Keratinocyte (primary cell): ENCODE results near the gene IFT122. TPM values are rescaled to one million over a fixed set of nuclear protein-coding genes. Genes with fewer than 3 reads are reported as not detected.

ENCODE experiments used
- DNase-seq: peaks from one replicate; pipeline ENCODE4 v3.0.0-alpha.2; 2011; ENCODE audit warnings: low read depth, missing footprints, low spot score
- FAIRE-seq: peaks from 2 replicates; lab custom pipeline; 2011; peaks lifted over from hg19 to GRCh38; lab: Jason Lieb, UNC
- H2AFZ ChIP-seq: 2 replicates; pipeline ENCODE4 v1.6.0; 2012; ENCODE audit warnings: low read length, control low read depth, inconsistent platforms; ENCODE audit not compliant: control insufficient read depth
- H3K27ac ChIP-seq: 2 replicates; pipeline ENCODE4 v1.5.1; 2011; ENCODE audit warnings: low read length; ENCODE audit not compliant: control insufficient read depth, insufficient read depth
- H3K27me3 ChIP-seq: 3 replicates; pipeline ENCODE4 v1.6.0; 2011; ENCODE audit warnings: low read length; ENCODE audit not compliant: control insufficient read depth, insufficient read depth; ENCODE audit errors: extremely low read depth
- H3K36me3 ChIP-seq, 2 experiments: 2 replicates in 1 of 2; 3 replicates in 1 of 2; pipeline ENCODE4 v1.5.1; 2011; ENCODE audit warnings: low read length in 2 of 2, mild to moderate bottlenecking in 1 of 2; ENCODE audit not compliant: control insufficient read depth in 2 of 2, insufficient read depth in 2 of 2; ENCODE audit errors: extremely low read depth in 1 of 2
- H3K4me1 ChIP-seq: 3 replicates; pipeline ENCODE4 v1.5.1; 2011; ENCODE audit warnings: low read length; ENCODE audit not compliant: control insufficient read depth, insufficient read depth; ENCODE audit errors: extremely low read depth
- H3K4me2 ChIP-seq: 3 replicates; pipeline ENCODE4 v1.6.0; 2011; ENCODE audit warnings: low read depth, low read length; ENCODE audit not compliant: control insufficient read depth, insufficient read depth; ENCODE audit errors: extremely low read depth
- H3K4me3 ChIP-seq, 3 experiments: fragments of 200-600 bp in 1 of 3; sonication (generic) in 1 of 3; 2 replicates in 2 of 3; 3 replicates in 1 of 3; pipeline ENCODE4 v1.5.1; 2011 to 2016; ENCODE audit warnings: low read length in 3 of 3, mild to moderate bottlenecking in 3 of 3, control low read depth in 2 of 3, inconsistent platforms in 1 of 3, low read depth in 1 of 3, mixed read lengths in 1 of 3, mixed run types in 1 of 3, moderate library complexity in 1 of 3; ENCODE audit not compliant: control insufficient read depth in 2 of 3, insufficient read depth in 2 of 3; ENCODE audit errors: extremely low read depth in 1 of 3
- H3K79me2 ChIP-seq: 2 replicates; pipeline ENCODE4 v1.6.0; 2012; ENCODE audit warnings: low read length; ENCODE audit not compliant: control insufficient read depth, insufficient read depth
- H3K9ac ChIP-seq: 3 replicates; pipeline ENCODE4 v1.6.0; 2011; ENCODE audit warnings: low read length; ENCODE audit not compliant: control insufficient read depth, insufficient read depth; ENCODE audit errors: extremely low read depth
- H3K9me1 ChIP-seq: 3 replicates; pipeline ENCODE4 v1.6.0; 2011; ENCODE audit warnings: low read length; ENCODE audit not compliant: control insufficient read depth, insufficient read depth; ENCODE audit errors: extremely low read depth
- H3K9me3 ChIP-seq: 2 replicates; pipeline ENCODE4 v1.5.1; 2012; ENCODE audit warnings: low read depth, low read length; ENCODE audit not compliant: control insufficient read depth
- H4K20me1 ChIP-seq: 3 replicates; pipeline ENCODE4 v1.6.0; 2011; ENCODE audit warnings: low read length; ENCODE audit not compliant: control insufficient read depth, insufficient read depth; ENCODE audit errors: extremely low read depth
- EZH2 ChIP-seq: IDR thresholded peaks from one replicate; pipeline ENCODE4 v1.6.1; 2012; ENCODE audit warnings: inconsistent platforms, mild to moderate bottlenecking, low read length, moderate library complexity
- dilution Hi-C: fragments of 300-500 bp; cut with MboI; formaldehyde crosslinking; loops from one replicate; pipeline ENCODE4 v1.7.0; 2020; ENCODE audit warnings: low sequenced_read_pairs; ENCODE audit not compliant: extremely low pct_ligation_motif_present
- polyA plus RNA-seq, 5 experiments: library from polyadenylated mRNA; depleted of rRNA in 3 of 5; stranded (reverse) in 3 of 5; stranded (forward) in 1 of 5; unstranded in 1 of 5; fragments of >200 nt; gene quantifications; 1 replicate in 1 of 5; 2 replicates in 3 of 5; 3 replicates in 1 of 5; pipeline versions ENCODE4 v1.2.1 to v1.2.3, GENCODE V29; 2011 to 2012; ENCODE audit warnings: missing spikeins in 2 of 5, low read depth in 1 of 5, low replicate concordance in 1 of 5
- TF ChIP-seq, protein P1 (sequence below), 3 experiments: IDR thresholded peaks in 1 of 3; conservative IDR thresholded peaks in 1 of 3; optimal IDR thresholded peaks in 1 of 3; 2 replicates in 2 of 3; 3 replicates in 1 of 3; pipeline versions ENCODE3 to v1.5.1; 2011; ENCODE audit warnings: low read length in 3 of 3, mild to moderate bottlenecking in 3 of 3, moderate library complexity in 2 of 3, control low read depth in 1 of 3, inconsistent platforms in 1 of 3; ENCODE audit not compliant: insufficient read depth in 2 of 3; ENCODE audit errors: extremely low read depth in 1 of 3

The IFT122 gene
- polyA plus RNA-seq, 1 donor (not counting 4 experiments of a cell fraction or from before 2014, with no cell fraction given), result 7.1 TPM

DNA sequence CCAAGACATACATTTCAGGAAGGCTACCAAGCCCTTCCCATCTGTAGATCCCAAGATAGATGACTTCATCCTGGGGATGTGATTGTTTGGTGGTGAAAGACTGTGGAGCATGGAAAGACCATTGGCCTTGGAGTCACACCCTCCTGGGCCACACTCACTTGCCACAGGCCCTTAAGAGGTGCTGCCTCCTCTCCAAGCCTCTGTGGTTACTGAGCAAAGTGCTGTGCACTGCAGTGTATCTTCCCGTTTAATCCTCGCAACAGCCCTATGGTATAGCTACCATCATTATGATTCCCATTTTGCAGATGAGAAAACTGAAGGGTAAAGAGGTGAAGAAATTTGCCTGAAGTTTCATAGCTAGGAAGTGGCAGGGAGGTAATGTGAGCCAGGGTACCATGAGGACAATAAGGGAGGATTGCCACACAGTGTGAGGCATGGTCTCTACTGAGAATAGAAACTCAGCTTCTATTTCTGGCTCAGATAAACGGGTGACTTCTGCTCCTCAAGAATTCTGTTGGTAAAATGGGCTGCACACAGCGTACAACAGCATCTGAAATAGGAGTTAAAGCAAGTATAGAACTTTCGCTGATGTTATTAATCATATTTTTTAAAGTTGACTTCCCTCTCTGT lies 64.6 kb downstream of the IFT122 start:
- dilution Hi-C loops, result no loop called here
- no peaks in the 10 kb centered on the region for H4K20me1 ChIP-seq
- no peak for DNase-seq

GRCh38 chr3:129505341-129505740 lies 65.3 kb downstream of the IFT122 start:
- no peak overlapping the region for H2AFZ ChIP-seq
- DNase-seq (no peak), FAIRE-seq (no peak)
- H3K36me3 ChIP-seq, result no peaks in the 10 kb centered on the region
- H3K4me3 ChIP-seq, result no peak overlapping the region
- no peaks in the 10 kb centered on the region for H3K4me1 ChIP-seq
- TF ChIP-seq, protein P1, sequence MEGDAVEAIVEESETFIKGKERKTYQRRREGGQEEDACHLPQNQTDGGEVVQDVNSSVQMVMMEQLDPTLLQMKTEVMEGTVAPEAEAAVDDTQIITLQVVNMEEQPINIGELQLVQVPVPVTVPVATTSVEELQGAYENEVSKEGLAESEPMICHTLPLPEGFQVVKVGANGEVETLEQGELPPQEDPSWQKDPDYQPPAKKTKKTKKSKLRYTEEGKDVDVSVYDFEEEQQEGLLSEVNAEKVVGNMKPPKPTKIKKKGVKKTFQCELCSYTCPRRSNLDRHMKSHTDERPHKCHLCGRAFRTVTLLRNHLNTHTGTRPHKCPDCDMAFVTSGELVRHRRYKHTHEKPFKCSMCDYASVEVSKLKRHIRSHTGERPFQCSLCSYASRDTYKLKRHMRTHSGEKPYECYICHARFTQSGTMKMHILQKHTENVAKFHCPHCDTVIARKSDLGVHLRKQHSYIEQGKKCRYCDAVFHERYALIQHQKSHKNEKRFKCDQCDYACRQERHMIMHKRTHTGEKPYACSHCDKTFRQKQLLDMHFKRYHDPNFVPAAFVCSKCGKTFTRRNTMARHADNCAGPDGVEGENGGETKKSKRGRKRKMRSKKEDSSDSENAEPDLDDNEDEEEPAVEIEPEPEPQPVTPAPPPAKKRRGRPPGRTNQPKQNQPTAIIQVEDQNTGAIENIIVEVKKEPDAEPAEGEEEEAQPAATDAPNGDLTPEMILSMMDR (optimal IDR thresholded peaks at IDR 0.05 in 1 of 3, IDR thresholded peaks at IDR 0.05 in 1 of 3, conservative IDR thresholded peaks at IDR 0.05 in 1 of 3; ENCODE audit: extremely low read depth in 1 of 3, insufficient read depth in 2 of 3, low read length in 3 of 3), result no peak
- no peak for TF ChIP-seq EZH2
- dilution Hi-C loops, result no loop called here
- H3K27me3 ChIP-seq, result no peaks in the 10 kb centered on the region
- no peak overlapping the region for H3K4me2 ChIP-seq
- H3K9me1 ChIP-seq, result no peaks in the 10 kb centered on the region
- H3K27ac ChIP-seq, result no peak overlapping the region
- no peaks in the 10 kb centered on the region for H4K20me1 ChIP-seq
- H3K9me3 ChIP-seq, result no peaks in the 10 kb centered on the region
- no peaks in the 10 kb centered on the region for H3K79me2 ChIP-seq
- no peak overlapping the region for H3K9ac ChIP-seq

More for the DNA sequence above, 64.6 kb downstream of the IFT122 start:
- no peak overlapping the region for H2AFZ ChIP-seq
- no peaks in the 10 kb centered on the region for H3K79me2 ChIP-seq
- TF ChIP-seq, protein P1 (optimal IDR thresholded peaks at IDR 0.05 in 1 of 3, IDR thresholded peaks at IDR 0.05 in 1 of 3, conservative IDR thresholded peaks at IDR 0.05 in 1 of 3; ENCODE audit: extremely low read depth in 1 of 3, insufficient read depth in 2 of 3, low read length in 3 of 3), result no peak
- TF ChIP-seq EZH2, result no peak
- no peaks in the 10 kb centered on the region for H3K4me1 ChIP-seq
- H3K27ac ChIP-seq, result no peak overlapping the region
- H3K27me3 ChIP-seq, result no peaks in the 10 kb centered on the region
- no peaks in the 10 kb centered on the region for H3K36me3 ChIP-seq
- H3K9me3 ChIP-seq, result no peaks in the 10 kb centered on the region
- H3K4me3 ChIP-seq, result no peak overlapping the region
- FAIRE-seq, result no peak
- no peaks in the 10 kb centered on the region for H3K9me1 ChIP-seq
- H3K4me2 ChIP-seq, result no peak overlapping the region
- no peak overlapping the region for H3K9ac ChIP-seq
